GM12891 (cell line): Measurements from ENCODE around the gene HNRNPA1.

Experiments
- POLR2A ChIP-seq: IDR thresholded peaks from 2 replicates; pipeline ENCODE4 v1.6.1; 2011; ENCODE audit warnings: low read depth, low read length, control low read depth
- POLR2AphosphoS5 ChIP-seq: IDR thresholded peaks from 2 replicates; pipeline ENCODE4 v1.6.1; 2011; ENCODE audit warnings: low read depth, low read length, control low read depth
- POU2F2 ChIP-seq: IDR thresholded peaks from 2 replicates; pipeline ENCODE4 v1.6.1; 2011; ENCODE audit warnings: low read depth, mild to moderate bottlenecking, control low read depth, low read length, moderate library complexity
- SPI1 ChIP-seq: IDR thresholded peaks from 2 replicates; pipeline ENCODE4 v1.6.1; 2011; ENCODE audit warnings: low read depth, low read length, control low read depth
- TAF1 ChIP-seq: IDR thresholded peaks from 2 replicates; pipeline ENCODE4 v1.6.1; 2011; ENCODE audit warnings: low read depth, low read length, control low read depth

DNA sequence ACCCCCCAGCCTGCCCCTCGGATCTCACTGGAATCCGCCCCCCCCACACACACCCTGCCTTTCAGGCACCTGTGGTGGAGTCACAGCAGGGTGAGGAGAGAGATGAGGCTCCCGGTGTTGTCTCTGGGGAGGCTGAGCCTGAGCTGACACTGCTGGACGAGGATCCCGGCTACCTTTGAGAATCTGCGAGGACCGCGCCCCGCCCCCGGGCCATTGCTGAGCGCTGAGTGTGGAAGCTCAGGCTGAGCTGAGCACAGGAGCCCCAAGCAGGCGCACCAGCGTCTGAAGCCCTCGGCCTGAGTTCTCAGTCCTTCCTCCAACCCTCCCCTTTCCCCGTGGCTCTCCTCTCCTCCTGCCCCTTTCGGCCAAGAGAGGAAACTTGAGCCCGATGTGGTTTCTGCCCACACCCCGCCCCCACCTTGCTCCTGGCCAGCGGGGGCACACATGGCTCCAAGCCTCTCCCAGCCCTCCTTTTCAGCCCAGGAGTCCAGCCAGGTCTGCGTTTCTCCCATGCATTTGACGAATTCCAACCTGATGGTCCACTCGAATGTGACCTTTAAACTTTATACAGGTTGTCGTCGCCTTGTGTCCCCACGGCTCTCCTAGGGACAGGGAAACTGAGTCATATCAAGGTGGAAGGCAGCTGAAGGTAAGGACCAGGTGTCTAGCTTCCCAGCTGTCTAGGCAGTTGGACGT is 20.4 kb downstream of the HNRNPA1 start, which contains the start of gene NFE2:
- TF ChIP-seq POLR2A (no peak), TAF1 (no peak), POLR2AphosphoS5 (no peak), SPI1 (no peak), POU2F2 (no peak)
